ENCODE measurements around the gene PPY. TPM values are rescaled to one million over a fixed set of nuclear protein-coding genes. Genes with fewer than 3 reads are reported as not detected.
"Not testable (repeated sequence)": the region's sequence is repeated elsewhere in the genome, so short reads cannot be mapped to it uniquely, and the experiment has no call there.

The PPY gene
- total and polyA plus RNA-seq, 2 donors (not counting 1 experiment from before 2014, with no cell fraction given): not detected

DNA sequence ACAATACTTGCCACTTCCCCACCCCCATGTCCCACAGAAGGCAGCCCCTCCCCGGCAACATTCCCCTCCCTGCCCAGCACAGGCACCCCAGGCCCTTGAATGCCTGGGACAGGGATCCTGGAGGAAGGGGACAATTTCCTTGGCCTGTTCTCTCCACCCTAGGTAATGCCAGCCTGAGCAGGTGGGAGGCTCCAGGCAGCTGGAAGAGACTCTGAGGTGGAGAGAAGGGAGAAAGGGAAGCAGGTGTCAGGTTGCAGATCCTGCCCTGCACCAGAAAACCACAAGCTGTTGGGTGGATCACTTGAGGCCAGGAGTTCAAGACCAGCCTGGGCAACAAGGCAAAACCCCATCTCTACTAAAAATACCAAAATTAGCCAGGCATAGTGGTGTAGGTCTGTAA lies 43.8 kb downstream of the PPY start:
- Histone ChIP-seq H3K9ac (ENCODE audit: insufficient read depth, low read length) (no peak overlapping the region), H2AFZ (ENCODE audit: low read length) (no peak overlapping the region), H3K79me2 (ENCODE audit: control insufficient read depth, insufficient read depth, low read length) (no peaks in the 10 kb centered on the region), H3K27me3 (ENCODE audit: control insufficient read depth, insufficient read depth, low read length) (no peaks in the 10 kb centered on the region), H3K4me1 (ENCODE audit: control insufficient read depth, extremely low read depth, insufficient read depth, low read length) (peaks cover 3% of the 10 kb centered on the region), H3K36me3 (ENCODE audit: control insufficient read depth, insufficient read depth, low read length) (no peaks in the 10 kb centered on the region), H3K4me3 (replicated peaks in 1 of 4; ENCODE audit: control extremely low read depth in 1 of 4, insufficient read depth in 1 of 4, low read depth in 3 of 4, low read length in 4 of 4) (no peak overlapping the region), H3K27ac (ENCODE audit: insufficient read depth, low read length) (no peak overlapping the region), H4K20me1 (ENCODE audit: control insufficient read depth, extremely low read depth, insufficient read depth, low read length) (no peaks in the 10 kb centered on the region), H3K9me3 (ENCODE audit: control insufficient read depth, insufficient read depth, low read depth, low read length) (no peaks in the 10 kb centered on the region), H3K4me2 (ENCODE audit: extremely low read depth, insufficient read depth, low read length) (no peak overlapping the region)
- DNase-seq (ENCODE audit: low read depth in 2 of 2): no peak
- no peak for TF ChIP-seq EZH2 (IDR thresholded peaks at IDR 0.05; ENCODE audit: low read length, missing control alignments)
- TF ChIP-seq, protein P1, sequence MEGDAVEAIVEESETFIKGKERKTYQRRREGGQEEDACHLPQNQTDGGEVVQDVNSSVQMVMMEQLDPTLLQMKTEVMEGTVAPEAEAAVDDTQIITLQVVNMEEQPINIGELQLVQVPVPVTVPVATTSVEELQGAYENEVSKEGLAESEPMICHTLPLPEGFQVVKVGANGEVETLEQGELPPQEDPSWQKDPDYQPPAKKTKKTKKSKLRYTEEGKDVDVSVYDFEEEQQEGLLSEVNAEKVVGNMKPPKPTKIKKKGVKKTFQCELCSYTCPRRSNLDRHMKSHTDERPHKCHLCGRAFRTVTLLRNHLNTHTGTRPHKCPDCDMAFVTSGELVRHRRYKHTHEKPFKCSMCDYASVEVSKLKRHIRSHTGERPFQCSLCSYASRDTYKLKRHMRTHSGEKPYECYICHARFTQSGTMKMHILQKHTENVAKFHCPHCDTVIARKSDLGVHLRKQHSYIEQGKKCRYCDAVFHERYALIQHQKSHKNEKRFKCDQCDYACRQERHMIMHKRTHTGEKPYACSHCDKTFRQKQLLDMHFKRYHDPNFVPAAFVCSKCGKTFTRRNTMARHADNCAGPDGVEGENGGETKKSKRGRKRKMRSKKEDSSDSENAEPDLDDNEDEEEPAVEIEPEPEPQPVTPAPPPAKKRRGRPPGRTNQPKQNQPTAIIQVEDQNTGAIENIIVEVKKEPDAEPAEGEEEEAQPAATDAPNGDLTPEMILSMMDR (conservative IDR thresholded peaks at IDR 0.05 in 1 of 2, IDR thresholded peaks at IDR 0.05 in 1 of 2; ENCODE audit: low read depth in 1 of 2, low read length in 2 of 2): no peak

DNA sequence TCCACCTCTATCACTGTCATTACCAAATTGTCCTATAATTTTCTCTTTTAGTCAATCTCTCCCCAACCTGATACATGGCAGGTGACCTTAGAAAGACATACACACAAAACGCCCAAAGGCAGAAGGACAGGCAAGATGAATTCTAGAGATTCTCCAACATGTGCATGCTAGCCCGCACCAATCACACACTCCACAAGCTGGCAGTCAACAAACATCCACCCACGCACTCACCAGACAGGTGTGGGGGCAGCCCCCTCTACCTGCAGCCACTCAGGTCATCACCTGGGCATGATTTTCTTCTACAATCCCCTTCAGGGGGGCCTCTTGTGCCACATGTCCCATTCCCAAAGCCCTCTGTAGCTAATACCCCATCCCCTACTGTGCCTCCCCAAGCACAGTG lies 44.4 kb downstream of the PPY start:
- peaks cover 3% of the 10 kb centered on the region for H3K4me1 ChIP-seq (ENCODE audit: control insufficient read depth, extremely low read depth, insufficient read depth, low read length)

DNA sequence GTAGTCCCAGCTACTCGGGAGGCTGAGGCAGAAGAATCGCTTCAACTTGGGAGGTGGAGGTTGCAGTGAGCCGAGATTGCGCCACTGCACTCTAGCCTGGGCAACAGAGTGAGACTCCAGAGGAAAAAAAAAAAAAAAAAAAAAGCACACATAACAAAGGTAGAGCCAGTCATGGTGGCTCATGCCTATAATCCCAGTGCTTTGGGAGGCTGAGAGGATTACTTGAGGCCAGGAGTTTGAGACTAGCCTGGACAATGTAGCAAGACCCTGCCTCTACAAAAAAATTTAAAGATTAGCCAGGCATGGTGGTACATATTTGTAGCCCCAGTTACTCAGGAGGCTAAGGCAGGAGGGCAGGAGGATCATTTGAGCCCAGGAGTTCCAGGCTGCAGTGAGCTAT lies 47.8 kb downstream of the PPY start:
- H3K36me3 ChIP-seq (ENCODE audit: control insufficient read depth, insufficient read depth, low read length); H4K20me1 ChIP-seq (ENCODE audit: control insufficient read depth, extremely low read depth, insufficient read depth, low read length); H3K4me3 ChIP-seq (replicated peaks in 1 of 4; ENCODE audit: control extremely low read depth in 1 of 4, insufficient read depth in 1 of 4, low read depth in 3 of 4, low read length in 4 of 4); H3K27me3 ChIP-seq (ENCODE audit: control insufficient read depth, insufficient read depth, low read length); DNase-seq (ENCODE audit: low read depth in 2 of 2); H3K27ac ChIP-seq (ENCODE audit: insufficient read depth, low read length); H3K4me2 ChIP-seq (ENCODE audit: extremely low read depth, insufficient read depth, low read length); H3K4me1 ChIP-seq (ENCODE audit: control insufficient read depth, extremely low read depth, insufficient read depth, low read length); H3K9ac ChIP-seq (ENCODE audit: insufficient read depth, low read length); H3K79me2 ChIP-seq (ENCODE audit: control insufficient read depth, insufficient read depth, low read length); H3K9me3 ChIP-seq (ENCODE audit: control insufficient read depth, insufficient read depth, low read depth, low read length); H2AFZ ChIP-seq (ENCODE audit: low read length): not testable (repeated sequence)

More for the DNA sequence above, 44.4 kb downstream of the PPY start:
- Histone ChIP-seq H3K9me3 (ENCODE audit: control insufficient read depth, insufficient read depth, low read depth, low read length) (no peaks in the 10 kb centered on the region), H4K20me1 (ENCODE audit: control insufficient read depth, extremely low read depth, insufficient read depth, low read length) (no peaks in the 10 kb centered on the region), H3K9ac (ENCODE audit: insufficient read depth, low read length) (no peak overlapping the region), H3K27me3 (ENCODE audit: control insufficient read depth, insufficient read depth, low read length) (no peaks in the 10 kb centered on the region), H3K27ac (ENCODE audit: insufficient read depth, low read length) (no peak overlapping the region), H3K4me2 (ENCODE audit: extremely low read depth, insufficient read depth, low read length) (no peak overlapping the region), H2AFZ (ENCODE audit: low read length) (no peak overlapping the region), H3K36me3 (ENCODE audit: control insufficient read depth, insufficient read depth, low read length) (no peaks in the 10 kb centered on the region), H3K4me3 (replicated peaks in 1 of 4; ENCODE audit: control extremely low read depth in 1 of 4, insufficient read depth in 1 of 4, low read depth in 3 of 4, low read length in 4 of 4) (no peak overlapping the region), H3K79me2 (ENCODE audit: control insufficient read depth, insufficient read depth, low read length) (no peaks in the 10 kb centered on the region)
- DNase-seq (ENCODE audit: low read depth in 2 of 2): no peak
- TF ChIP-seq EZH2 (IDR thresholded peaks at IDR 0.05; ENCODE audit: low read length, missing control alignments): no peak
- TF ChIP-seq, protein P1 (conservative IDR thresholded peaks at IDR 0.05 in 1 of 2, IDR thresholded peaks at IDR 0.05 in 1 of 2; ENCODE audit: low read depth in 1 of 2, low read length in 2 of 2): no peak

DNA sequence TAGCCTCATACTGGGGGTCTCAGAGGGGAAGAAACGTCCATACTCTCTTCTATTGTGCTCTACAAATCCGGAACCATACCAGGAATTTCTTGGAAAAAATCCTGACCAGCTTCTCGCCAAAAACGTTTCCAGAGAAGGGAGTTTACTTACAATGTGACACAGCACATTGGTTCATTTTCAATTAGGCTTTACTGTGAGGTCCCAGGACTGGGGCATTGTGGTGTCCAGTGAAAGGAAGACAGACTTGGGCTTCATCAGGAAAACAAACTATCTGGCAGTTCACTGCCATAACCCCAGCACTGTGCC lies 49.7 kb downstream of the PPY start:
- Histone ChIP-seq H3K4me1 (ENCODE audit: control insufficient read depth, extremely low read depth, insufficient read depth, low read length) (no peaks in the 10 kb centered on the region), H3K9ac (ENCODE audit: insufficient read depth, low read length) (no peak overlapping the region), H3K79me2 (ENCODE audit: control insufficient read depth, insufficient read depth, low read length) (no peaks in the 10 kb centered on the region), H3K9me3 (ENCODE audit: control insufficient read depth, insufficient read depth, low read depth, low read length) (no peaks in the 10 kb centered on the region), H2AFZ (ENCODE audit: low read length) (no peak overlapping the region), H4K20me1 (ENCODE audit: control insufficient read depth, extremely low read depth, insufficient read depth, low read length) (no peaks in the 10 kb centered on the region), H3K36me3 (ENCODE audit: control insufficient read depth, insufficient read depth, low read length) (no peaks in the 10 kb centered on the region), H3K27me3 (ENCODE audit: control insufficient read depth, insufficient read depth, low read length) (no peaks in the 10 kb centered on the region), H3K4me3 (replicated peaks in 1 of 4; ENCODE audit: control extremely low read depth in 1 of 4, insufficient read depth in 1 of 4, low read depth in 3 of 4, low read length in 4 of 4) (no peak overlapping the region), H3K4me2 (ENCODE audit: extremely low read depth, insufficient read depth, low read length) (no peak overlapping the region), H3K27ac (ENCODE audit: insufficient read depth, low read length) (no peak overlapping the region)
- DNase-seq (ENCODE audit: low read depth in 2 of 2): no peak
- no peak for TF ChIP-seq EZH2 (IDR thresholded peaks at IDR 0.05; ENCODE audit: low read length, missing control alignments)
- TF ChIP-seq, protein P1 (conservative IDR thresholded peaks at IDR 0.05 in 1 of 2, IDR thresholded peaks at IDR 0.05 in 1 of 2; ENCODE audit: low read depth in 1 of 2, low read length in 2 of 2): no peak
